Mesenchymal stem cell (in vitro differentiated cells and primary cell): ENCODE results near the gene CDH12.

Experiments used
- DNase-seq: peaks from one replicate; pipeline ENCODE4 v3.0.0-alpha.2; 2013
- H2AFZ ChIP-seq: one replicate; pipeline ENCODE4 v1.6.1; 2013; ENCODE audit warnings: low read depth, mild to moderate bottlenecking, control low read depth, inconsistent platforms, low read length, moderate library complexity
- H2AK5ac ChIP-seq: 2 replicates; pipeline ENCODE4 v1.6.1; 2013; ENCODE audit warnings: low read length, moderate library complexity, mild to moderate bottlenecking, inconsistent platforms; ENCODE audit not compliant: severe bottlenecking
- H2BK120ac ChIP-seq: one replicate; pipeline ENCODE4 v1.6.1; 2013; ENCODE audit warnings: low read depth, mild to moderate bottlenecking, inconsistent platforms, low read length, moderate library complexity
- H2BK12ac ChIP-seq, 2 experiments: one replicate each; pipeline ENCODE4 v1.6.1; 2013; ENCODE audit warnings: inconsistent platforms in 2 of 2, low read length in 2 of 2, mild to moderate bottlenecking in 2 of 2, moderate library complexity in 2 of 2, control low read depth in 1 of 2
- H2BK15ac ChIP-seq: one replicate; pipeline ENCODE4 v1.6.1; 2013; ENCODE audit warnings: mild to moderate bottlenecking, low read depth, inconsistent platforms; ENCODE audit not compliant: poor library complexity, severe bottlenecking
- H2BK5ac ChIP-seq: 2 replicates; pipeline ENCODE4 v1.6.1; 2013; ENCODE audit warnings: low read depth, mild to moderate bottlenecking, low read length, control low read depth, inconsistent platforms; ENCODE audit not compliant: poor library complexity, severe bottlenecking
- H3K14ac ChIP-seq, 2 experiments: one replicate each; pipeline ENCODE4 v1.6.1; 2013; ENCODE audit warnings: inconsistent platforms in 2 of 2, low read length in 2 of 2, control low read depth in 1 of 2, mild to moderate bottlenecking in 1 of 2, moderate library complexity in 1 of 2
- H3K18ac ChIP-seq, 2 experiments: one replicate each; pipeline ENCODE4 v1.6.1; 2013; ENCODE audit warnings: inconsistent platforms in 2 of 2, low read length in 2 of 2, control low read depth in 1 of 2, low read depth in 1 of 2, mild to moderate bottlenecking in 1 of 2
- H3K23ac ChIP-seq, 2 experiments: one replicate each; pipeline ENCODE4 v1.6.1; 2013; ENCODE audit warnings: inconsistent platforms in 2 of 2, low read length in 2 of 2, mild to moderate bottlenecking in 2 of 2, moderate library complexity in 2 of 2, control low read depth in 1 of 2
- H3K27ac ChIP-seq: 2 replicates; pipeline ENCODE4 v1.5.1; 2013; ENCODE audit warnings: mild to moderate bottlenecking, moderate library complexity, low read length, control low read depth, inconsistent platforms; ENCODE audit not compliant: poor library complexity, severe bottlenecking
- H3K27me3 ChIP-seq, 2 experiments: 2 replicates each; pipeline versions ENCODE4 v1.6.1 to v1.7.0; 2013; ENCODE audit warnings: low read length in 2 of 2, mild to moderate bottlenecking in 2 of 2, moderate library complexity in 2 of 2, control low read depth in 1 of 2, inconsistent platforms in 1 of 2; ENCODE audit not compliant: control insufficient read depth in 1 of 2, insufficient read depth in 1 of 2
- H3K36me3 ChIP-seq, 2 experiments: 2 replicates each; pipeline versions ENCODE4 v1.6.1 to v1.7.0; 2013; ENCODE audit warnings: low read length in 2 of 2, control low read depth in 1 of 2, inconsistent platforms in 1 of 2, low read depth in 1 of 2, mild to moderate bottlenecking in 1 of 2; ENCODE audit not compliant: insufficient read depth in 2 of 2, control insufficient read depth in 1 of 2
- H3K4ac ChIP-seq, 2 experiments: one replicate each; pipeline ENCODE4 v1.6.1; 2013; ENCODE audit warnings: inconsistent platforms in 2 of 2, low read length in 2 of 2, mild to moderate bottlenecking in 2 of 2, moderate library complexity in 2 of 2, control low read depth in 1 of 2, low read depth in 1 of 2
- H3K4me1 ChIP-seq: 2 replicates; pipeline ENCODE4 v1.6.1; 2013; ENCODE audit warnings: low read depth, low read length, control low read depth; ENCODE audit not compliant: control insufficient read depth, insufficient read depth
- H3K4me2 ChIP-seq: 2 replicates; pipeline ENCODE4 v1.6.1; 2013; ENCODE audit warnings: low read length, mild to moderate bottlenecking, inconsistent platforms; ENCODE audit not compliant: poor library complexity, severe bottlenecking
- H3K4me3 ChIP-seq, 2 experiments: 2 replicates each; pipeline versions ENCODE4 v1.5.1 to v1.7.0; 2013; ENCODE audit warnings: low read length in 2 of 2, mild to moderate bottlenecking in 2 of 2, control low read depth in 1 of 2, low read depth in 1 of 2; ENCODE audit not compliant: insufficient read depth in 1 of 2
- H3K79me1 ChIP-seq: replicated peaks from 2 replicates; pipeline ENCODE4 v1.6.1; 2013; ENCODE audit warnings: mild to moderate bottlenecking, control low read depth, low read length, inconsistent platforms; ENCODE audit not compliant: poor library complexity, severe bottlenecking
- H3K9ac ChIP-seq: 2 replicates; pipeline ENCODE4 v1.7.0; 2013; ENCODE audit warnings: mild to moderate bottlenecking, low read length, moderate library complexity
- H3K9me3 ChIP-seq: 2 replicates; pipeline ENCODE4 v1.7.0; 2013; ENCODE audit warnings: mild to moderate bottlenecking, low read length; ENCODE audit not compliant: control insufficient read depth
- H4K8ac ChIP-seq: one replicate; pipeline ENCODE4 v1.6.1; 2013; ENCODE audit warnings: inconsistent platforms, mild to moderate bottlenecking, low read length, moderate library complexity
- H4K91ac ChIP-seq: one replicate; pipeline ENCODE4 v1.6.1; 2013; ENCODE audit warnings: mild to moderate bottlenecking, low read length, inconsistent platforms
- WGBS: methylation state at CpG from one replicate; pipeline ENCODE4 v1.1.7; 2013; ENCODE audit warnings: mixed read lengths; 5-methylcytosine and 5-hydroxymethylcytosine counted together

CDH12 gene

GRCh38 chr5:21704974-21705668 lies 1148.0 kb downstream of the CDH12 start:
- Histone ChIP-seq H4K91ac (no peak overlapping the region), H3K14ac (no peak overlapping the region)
- 72% methylated on average over 2 of the region's 2 CpGs for WGBS

GRCh38 chr5:21701317-21701716 lies 1151.8 kb downstream of the CDH12 start:
- H4K91ac ChIP-seq, result no peak overlapping the region
- no peak overlapping the region for H3K4me2 ChIP-seq
- no peaks in the 10 kb centered on the region for H3K36me3 ChIP-seq
- peaks cover 3% of the 10 kb centered on the region for H3K9me3 ChIP-seq
- no peak overlapping the region for H3K23ac ChIP-seq
- no peak overlapping the region for H3K14ac ChIP-seq
- no peaks in the 10 kb centered on the region for H3K4me1 ChIP-seq
- H3K4me3 ChIP-seq, result no peak overlapping the region
- H2BK5ac ChIP-seq, result no peak overlapping the region
- H3K79me1 ChIP-seq, result no peaks in the 10 kb centered on the region
- H3K9ac ChIP-seq, result no peak overlapping the region
- no peak overlapping the region for H2BK120ac ChIP-seq
- no peak for DNase-seq
- no peak overlapping the region for H3K4ac ChIP-seq
- no peak overlapping the region for H3K18ac ChIP-seq
- no peak overlapping the region for H2AFZ ChIP-seq
- 86% methylated on average over 2 of the region's 3 CpGs for WGBS
- H2BK12ac ChIP-seq, result no peak overlapping the region
- H4K8ac ChIP-seq, result no peak overlapping the region
- H2BK15ac ChIP-seq, result no peak overlapping the region
- no peak overlapping the region for H3K27ac ChIP-seq
- no peaks in the 10 kb centered on the region for H3K27me3 ChIP-seq
- no peak overlapping the region for H2AK5ac ChIP-seq

More at GRCh38 chr5:21704974-21705668, 1148.0 kb downstream of the CDH12 start:
- Histone ChIP-seq H2BK5ac (no peak overlapping the region), H2BK15ac (no peak overlapping the region), H3K4me1 (no peaks in the 10 kb centered on the region), H3K4ac (no peak overlapping the region), H3K18ac (no peak overlapping the region), H3K9me3 (no peaks in the 10 kb centered on the region), H3K23ac (no peak overlapping the region), H2AK5ac (no peak overlapping the region), H4K8ac (no peak overlapping the region), H3K36me3 (no peaks in the 10 kb centered on the region), H3K27me3 (no peaks in the 10 kb centered on the region), H3K9ac (no peak overlapping the region), H2BK120ac (no peak overlapping the region), H3K4me3 (no peak overlapping the region), H3K79me1 (no peaks in the 10 kb centered on the region), H2AFZ (no peak overlapping the region), H2BK12ac (no peak overlapping the region), H3K27ac (no peak overlapping the region), H3K4me2 (no peak overlapping the region)
- no peak for DNase-seq
